Measurements from ENCODE around the gene SDK1. TPM values are rescaled to one million over a fixed set of nuclear protein-coding genes. Genes with fewer than 3 reads are reported as not detected.

Gene SDK1
- total RNA-seq, 2 donors from 2014 or later: 19.8 to 32.4 TPM

GRCh38 chr7:3979611-3980299 is 678.7 kb downstream of the SDK1 start:
- ATAC-seq (no peak), DNase-seq (no peak)
- no peaks in the 10 kb centered on the region for H3K9me3 ChIP-seq
- intact Hi-C loops (cut with DNase I): loop anchor here (10.0 kb wide), 1 partner anchor 65 kb away; no protein-coding TSS in a partner anchor
- no peaks in the 10 kb centered on the region for H3K36me3 ChIP-seq (replicated peaks in 1 of 2; ENCODE audit: insufficient read depth in 1 of 2, low read depth in 2 of 2)
- WGBS, 2 donors: 82 to 87% methylated on average over 5 of the region's 5 CpGs
- H3K4me1 ChIP-seq: no peaks in the 10 kb centered on the region
- H3K4me3 ChIP-seq: no peak overlapping the region
- TF ChIP-seq CTCF (IDR thresholded peaks at IDR 0.05) (no peak), POLR2A (IDR thresholded peaks at IDR 0.05) (no peak)
- H3K27ac ChIP-seq: no peak overlapping the region
- no peaks in the 10 kb centered on the region for H3K27me3 ChIP-seq

GRCh38 chr7:3980300-3980643 is 679.2 kb downstream of the SDK1 start:
- Histone ChIP-seq H3K27ac (no peak overlapping the region), H3K36me3 (replicated peaks in 1 of 2; ENCODE audit: insufficient read depth in 1 of 2, low read depth in 2 of 2) (no peaks in the 10 kb centered on the region), H3K4me3 (no peak overlapping the region), H3K9me3 (no peaks in the 10 kb centered on the region), H3K4me1 (no peaks in the 10 kb centered on the region), H3K27me3 (no peaks in the 10 kb centered on the region)
- 47 to 66% methylated on average over 4 of the region's 4 CpGs for WGBS, 2 donors
- DNase-seq (no peak), ATAC-seq (no peak)
- no peak for TF ChIP-seq POLR2A (IDR thresholded peaks at IDR 0.05)
- TF ChIP-seq CTCF (IDR thresholded peaks at IDR 0.05): no peak
- intact Hi-C loops (cut with DNase I): loop anchor here (10.0 kb wide), 1 partner anchor 65 kb away; no protein-coding TSS in a partner anchor

GRCh38 chr7:3981281-3981680 is 680.2 kb downstream of the SDK1 start:
- Histone ChIP-seq H3K27me3 (no peaks in the 10 kb centered on the region), H3K9me3 (no peaks in the 10 kb centered on the region), H3K27ac (no peak overlapping the region), H3K4me3 (no peak overlapping the region), H3K36me3 (replicated peaks in 1 of 2; ENCODE audit: insufficient read depth in 1 of 2, low read depth in 2 of 2) (no peaks in the 10 kb centered on the region), H3K4me1 (no peaks in the 10 kb centered on the region)
- intact Hi-C loops (cut with DNase I): loop anchor here (10.0 kb wide), 1 partner anchor 64 kb away; no protein-coding TSS in a partner anchor
- WGBS, 2 donors: 75 to 92% methylated on average over 3 of the region's 3 CpGs
- ATAC-seq (no peak), DNase-seq (no peak)
- no peak for TF ChIP-seq CTCF (IDR thresholded peaks at IDR 0.05)
- TF ChIP-seq POLR2A (IDR thresholded peaks at IDR 0.05): no peak

- TF ChIP-seq CTCF (IDR thresholded peaks at IDR 0.05): no peak
- H3K9me3 ChIP-seq: no peaks in the 10 kb centered on the region
- H3K27ac ChIP-seq: no peak overlapping the region
- ATAC-seq (no peak), DNase-seq (no peak)
- no peaks in the 10 kb centered on the region for H3K4me1 ChIP-seq
- intact Hi-C loops (cut with DNase I): loop anchor here (10.0 kb wide), 1 partner anchor 60 kb away; no protein-coding TSS in a partner anchor
- H3K36me3 ChIP-seq (replicated peaks in 1 of 2; ENCODE audit: insufficient read depth in 1 of 2, low read depth in 2 of 2): no peaks in the 10 kb centered on the region
- no peak overlapping the region for H3K4me3 ChIP-seq
- no peaks in the 10 kb centered on the region for H3K27me3 ChIP-seq
- WGBS, 2 donors: 78 to 92% methylated on average over 5 of the region's 5 CpGs
Measured at GRCh38 chr7:3984456-3984855, 683.4 kb downstream of the SDK1 start.

GRCh38 chr7:3986927-3987326 is 685.9 kb downstream of the SDK1 start:
- intact Hi-C loops (cut with DNase I): loop anchor here (10.0 kb wide), 1 partner anchor 58 kb away; no protein-coding TSS in a partner anchor
- Histone ChIP-seq H3K9me3 (no peaks in the 10 kb centered on the region), H3K4me1 (no peaks in the 10 kb centered on the region), H3K36me3 (replicated peaks in 1 of 2; ENCODE audit: insufficient read depth in 1 of 2, low read depth in 2 of 2) (no peaks in the 10 kb centered on the region), H3K4me3 (no peak overlapping the region), H3K27ac (no peak overlapping the region), H3K27me3 (no peaks in the 10 kb centered on the region)
- TF ChIP-seq CTCF (IDR thresholded peaks at IDR 0.05) (no peak), POLR2A (IDR thresholded peaks at IDR 0.05) (no peak)
- WGBS, 2 donors: 64 to 70% methylated on average over 5 of the region's 5 CpGs
- ATAC-seq: no peak
- no peak for DNase-seq

All from body of pancreas (tissue), 4 donors.